Skin of body (tissue), 3 donors: ENCODE results near the gene EIF4G2. TPM values are rescaled to one million over a fixed set of nuclear protein-coding genes. Genes with fewer than 3 reads are reported as not detected.
A peak's percentile ranks its signal among the peaks of the same experiment; 100 is the strongest.

Experiments
- DNase-seq: peaks from one replicate; lab custom pipeline; 2025; lab: John Stamatoyannopoulos, UW
- small RNA-seq: library from RNA; depleted of rRNA; stranded (forward); fragments of <200 nt; gene quantifications from one replicate; pipeline ENCODE3, GENCODE V24; 2014; ENCODE audit warnings: low replicate concordance
- total RNA-seq: library from RNA; depleted of rRNA; stranded (reverse); fragments of >200 nt; gene quantifications from one replicate; pipeline ENCODE4 v1.2.3, GENCODE V29; 2014

EIF4G2 gene
- total RNA-seq, 1 donor from 2014 or later = 638 TPM

- no peak for DNase-seq
Measured at GRCh38 chr11:10777806-10778205, 30.9 kb downstream of the EIF4G2 start.

GRCh38 chr11:10777393-10777793 lies 31.3 kb downstream of the EIF4G2 start:
- DNase-seq = no peak

GRCh38 chr11:10774811-10775210 lies 33.9 kb downstream of the EIF4G2 start:
- DNase-seq = no peak

- DNase-seq = no peak
Measured at GRCh38 chr11:10771457-10771856, 37.3 kb downstream of the EIF4G2 start.

GRCh38 chr11:10770626-10771254 lies 38.0 kb downstream of the EIF4G2 start:
- DNase-seq = no peak

GRCh38 chr11:10764412-10764811 lies 44.3 kb downstream of the EIF4G2 start:
- no peak for DNase-seq

- DNase-seq = no peak
Measured at GRCh38 chr11:10763766-10764165, 45.0 kb downstream of the EIF4G2 start.

- DNase-seq = no peak
Measured at GRCh38 chr11:10762913-10763421, 45.8 kb downstream of the EIF4G2 start.

- DNase-seq = no peak
Measured at GRCh38 chr11:10762185-10762584, 46.5 kb downstream of the EIF4G2 start.

GRCh38 chr11:10761085-10761698 lies 47.5 kb downstream of the EIF4G2 start:
- DNase-seq = no peak

GRCh38 chr11:10758957-10759356 lies 49.8 kb downstream of the EIF4G2 start:
- no peak for DNase-seq

GRCh38 chr11:10752486-10752885 lies 56.2 kb downstream of the EIF4G2 start:
- DNase-seq = no peak

- DNase-seq = no peak
Measured at GRCh38 chr11:10752061-10752460, 56.7 kb downstream of the EIF4G2 start.

GRCh38 chr11:10751581-10751940 lies 57.2 kb downstream of the EIF4G2 start:
- no peak for DNase-seq

GRCh38 chr11:10750838-10751580 lies 57.7 kb downstream of the EIF4G2 start, which contains the start of gene CTR9:
CTR9 (plus strand) TSS chr11:10751246; CDS start chr11:10751413, 167 bp downstream.
- DNase-seq = peak; percentile 95

- no peak for DNase-seq
Measured at GRCh38 chr11:10749476-10749875, 59.2 kb downstream of the EIF4G2 start.

GRCh38 chr11:10747733-10748132 lies 61.0 kb downstream of the EIF4G2 start:
- DNase-seq = no peak

Small RNA genes within 50 kb of the gene (small RNA-seq; reads per million reads assigned to genes)
- not detected for gene SNORD97

Other genes starting within 250 kb of the EIF4G2 start
- 48.0 TPM for gene LYVE1, start 240.3 kb downstream of the EIF4G2 start, total RNA-seq
- gene IRAG1, start 115.2 kb downstream of the EIF4G2 start, total RNA-seq = 3.4 TPM
- gene CTR9, start 57.7 kb downstream of the EIF4G2 start, total RNA-seq = 32.8 TPM
- gene ZBED5, start 49.1 kb upstream of the EIF4G2 start, total RNA-seq = 44.0 TPM